Measurements from ENCODE around the gene TAC3. TPM values are rescaled to one million over a fixed set of nuclear protein-coding genes. Genes with fewer than 3 reads are reported as not detected.
"Not testable (repeated sequence)": the region's sequence is repeated elsewhere in the genome, so short reads cannot be mapped to it uniquely, and the experiment has no call there.

Gene TAC3
- total RNA-seq, 2 experiments from 2014 or later = not detected

GRCh38 chr12:57029457-57029856, 13.1 kb upstream of the TAC3 start:
- Mint-ChIP-seq H3K27ac (no peak overlapping the region), H3K4me1 (peaks cover 25% of the 10 kb centered on the region), H3K27me3 (peaks cover 1% of the 10 kb centered on the region), H3K9me3 (ENCODE audit: low read depth) (no peaks in the 10 kb centered on the region), H3K4me3 (no peak overlapping the region), H3K36me3 (no peaks in the 10 kb centered on the region)
- DNase-seq (no peak), ATAC-seq (no peak)
- CTCF ChIA-PET = interaction anchor here (2.4 to 5.6 kb wide), 3 partner anchors 19 to 82 kb away, joined by 7 to 43 read pairs (median 25); partner anchors contain the start of genes MYO1A and STAT6

DNA sequence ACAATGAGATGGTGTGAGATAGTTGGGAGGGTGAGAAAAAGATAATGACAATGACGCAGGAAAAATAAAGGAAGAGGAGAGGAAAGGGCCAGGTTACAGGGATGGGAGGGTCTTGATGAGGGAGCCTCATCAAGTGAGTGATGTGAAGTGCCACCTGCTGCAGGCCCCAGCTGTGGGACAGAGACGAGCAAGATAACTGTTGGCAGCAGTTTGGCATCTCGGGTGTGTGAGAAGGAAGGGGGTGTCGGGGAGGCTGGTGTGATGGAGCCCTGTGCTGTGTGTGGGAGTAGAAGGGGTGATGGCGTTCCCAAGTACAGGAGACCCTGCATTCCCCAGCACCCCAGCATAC, 11.4 kb upstream of the TAC3 start:
- Mint-ChIP-seq H3K9me3 (ENCODE audit: low read depth) (no peaks in the 10 kb centered on the region), H3K27me3 (peaks cover 4% of the 10 kb centered on the region), H3K36me3 (no peaks in the 10 kb centered on the region), H3K27ac (no peak overlapping the region), H3K4me3 (no peak overlapping the region), H3K4me1 (peaks cover 25% of the 10 kb centered on the region)
- DNase-seq (no peak), ATAC-seq (no peak)
- CTCF ChIA-PET = interaction anchor here (0.7 to 2.4 kb wide), 6 partner anchors 20 to 96 kb away, joined by 3 to 9 read pairs (median 3); partner anchors contain the start of gene STAT6

DNA sequence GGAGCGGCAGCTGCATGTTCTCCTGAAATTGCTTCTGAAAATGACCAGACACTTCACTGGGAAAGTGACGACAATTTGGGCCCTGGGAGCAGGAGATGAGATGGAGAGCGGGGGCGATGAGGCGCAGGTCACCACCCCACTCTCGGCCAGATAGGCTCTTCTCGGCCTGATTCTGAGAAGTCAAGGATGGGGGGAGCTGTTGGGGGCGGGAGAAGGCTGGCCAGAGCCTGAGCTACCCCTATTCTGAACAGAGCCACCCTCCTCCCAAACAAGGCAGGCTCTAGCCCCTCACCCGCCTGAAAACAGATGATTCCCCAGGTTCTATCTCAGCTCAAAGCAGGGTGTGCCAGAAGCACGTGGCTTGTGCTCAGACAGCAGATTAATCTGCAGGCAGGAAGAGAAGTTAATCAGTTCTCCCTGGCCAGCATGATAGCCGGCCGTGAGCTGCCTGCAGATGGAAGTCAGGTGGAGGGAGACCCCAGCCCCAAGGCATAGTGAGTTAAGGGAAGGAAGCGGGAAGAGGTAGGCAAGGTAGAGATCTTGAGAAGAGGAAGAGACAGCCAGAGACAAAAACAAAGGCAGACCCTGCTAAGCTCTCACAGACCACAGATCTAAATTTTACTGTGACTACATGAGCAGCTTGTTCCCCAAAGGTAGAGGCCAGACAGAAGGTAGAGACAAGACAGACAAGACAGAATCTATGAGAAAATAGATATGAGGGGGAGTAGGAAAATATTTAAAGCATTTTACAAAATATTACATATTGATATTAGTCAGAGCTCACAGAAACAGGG, 10.9 kb upstream of the TAC3 start:
- ATAC-seq = no peak
- Mint-ChIP-seq H3K27ac (no peak overlapping the region), H3K27me3 (peaks cover 4% of the 10 kb centered on the region), H3K4me3 (no peak overlapping the region), H3K4me1 (peaks cover 25% of the 10 kb centered on the region), H3K36me3 (no peaks in the 10 kb centered on the region), H3K9me3 (ENCODE audit: low read depth) (no peaks in the 10 kb centered on the region)
- CTCF ChIA-PET = interaction anchor here (0.7 to 2.4 kb wide), 8 partner anchors 9 to 441 kb away, joined by 3 to 9 read pairs (median 3); partner anchors contain the start of gene STAT6
- DNase-seq = no peak

GRCh38 chr12:57025196-57025595, 8.9 kb upstream of the TAC3 start:
- H3K9me3 Mint-ChIP-seq (ENCODE audit: low read depth) = no peaks in the 10 kb centered on the region
- peaks cover 8% of the 10 kb centered on the region for H3K4me1 Mint-ChIP-seq
- no peak overlapping the region for H3K27ac Mint-ChIP-seq
- H3K36me3 Mint-ChIP-seq = no peaks in the 10 kb centered on the region
- no peak for ATAC-seq
- H3K4me3 Mint-ChIP-seq = no peak overlapping the region
- peaks cover 4% of the 10 kb centered on the region for H3K27me3 Mint-ChIP-seq
- CTCF ChIA-PET = interaction anchor here (1.1 kb wide), 1 partner anchor 14 kb away, joined by 4 read pairs; no protein-coding TSS in a partner anchor
- DNase-seq = no peak

DNA sequence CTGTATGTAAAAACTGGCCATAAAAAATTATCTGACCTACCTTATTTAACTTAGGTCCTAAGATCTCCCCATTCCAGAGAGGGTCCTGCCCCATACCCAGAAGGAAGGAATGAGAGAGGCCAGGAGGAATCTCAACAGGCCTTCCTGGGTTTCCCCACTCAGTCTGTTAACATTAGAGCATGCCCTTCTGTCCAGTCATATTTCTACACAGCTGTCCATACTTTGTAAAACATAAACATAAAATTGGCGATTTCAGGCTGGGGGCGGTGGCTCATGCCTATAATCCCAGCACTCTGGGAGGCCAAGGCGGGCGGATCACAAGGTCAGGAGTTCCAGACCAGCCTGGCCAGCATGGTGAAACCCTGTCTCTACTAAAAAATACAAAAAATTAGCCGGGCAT, 6.0 kb upstream of the TAC3 start:
- not testable (repeated sequence) for H3K27me3 Mint-ChIP-seq; H3K4me1 Mint-ChIP-seq; H3K27ac Mint-ChIP-seq; H3K9me3 Mint-ChIP-seq (ENCODE audit: low read depth); ATAC-seq; H3K4me3 Mint-ChIP-seq; DNase-seq; H3K36me3 Mint-ChIP-seq
- CTCF ChIA-PET = interaction anchor here (1.3 to 1.4 kb wide), 2 partner anchors 9 to 10 kb away, joined by 3 read pairs; no protein-coding TSS in a partner anchor

GRCh38 chr12:57019983-57020719, 3.8 kb upstream of the TAC3 start:
- H3K9me3 Mint-ChIP-seq (ENCODE audit: low read depth) = no peaks in the 10 kb centered on the region
- no peak overlapping the region for H3K27ac Mint-ChIP-seq
- H3K36me3 Mint-ChIP-seq = no peaks in the 10 kb centered on the region
- ATAC-seq = no peak
- H3K27me3 Mint-ChIP-seq = peaks cover 10% of the 10 kb centered on the region
- CTCF ChIA-PET = interaction anchor here (1.8 to 5.4 kb wide), 2 partner anchors 9 to 13 kb away, joined by 4 to 20 read pairs; partner anchors contain the start of gene ZBTB39
- H3K4me3 Mint-ChIP-seq = no peak overlapping the region
- no peaks in the 10 kb centered on the region for H3K4me1 Mint-ChIP-seq
- no peak for DNase-seq

DNA sequence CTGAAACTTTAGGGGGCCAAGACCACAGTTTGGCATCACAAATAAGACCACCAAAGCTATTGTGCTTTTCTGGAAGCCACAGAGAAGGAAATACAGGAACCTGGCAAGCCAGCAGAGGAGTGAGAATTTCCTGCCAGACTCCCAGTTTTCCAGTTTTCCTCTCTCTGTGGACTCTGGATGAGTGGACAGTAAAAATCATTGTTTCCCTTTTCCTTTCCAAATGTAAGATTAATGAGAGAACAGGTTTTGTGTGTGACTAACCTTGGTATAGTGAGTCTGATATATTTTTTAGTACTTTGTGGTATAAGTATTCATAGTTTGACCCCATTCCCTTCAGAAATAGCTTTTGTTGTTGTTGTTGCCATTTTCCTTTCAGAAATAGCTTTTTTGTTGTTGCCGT, 2.6 kb upstream of the TAC3 start:
- no peak overlapping the region for H3K27ac Mint-ChIP-seq
- H3K36me3 Mint-ChIP-seq = no peaks in the 10 kb centered on the region
- DNase-seq (no peak), ATAC-seq (no peak)
- no peak overlapping the region for H3K4me3 Mint-ChIP-seq
- H3K27me3 Mint-ChIP-seq = peaks cover 18% of the 10 kb centered on the region
- no peaks in the 10 kb centered on the region for H3K4me1 Mint-ChIP-seq
- H3K9me3 Mint-ChIP-seq (ENCODE audit: low read depth) = no peaks in the 10 kb centered on the region
- CTCF ChIA-PET = interaction anchor here (1.3 to 5.4 kb wide), 7 partner anchors 8 to 224 kb away, joined by 3 to 20 read pairs (median 4); partner anchors contain the start of gene ZBTB39

GRCh38 chr12:57018353-57018752, 2.0 kb upstream of the TAC3 start:
- H3K4me1 Mint-ChIP-seq; H3K9me3 Mint-ChIP-seq (ENCODE audit: low read depth); H3K4me3 Mint-ChIP-seq; H3K36me3 Mint-ChIP-seq; DNase-seq; H3K27ac Mint-ChIP-seq; ATAC-seq: not testable (repeated sequence)
- CTCF ChIA-PET = interaction anchor here (1.3 to 5.4 kb wide), 8 partner anchors 8 to 225 kb away, joined by 3 to 20 read pairs (median 4); partner anchors contain the start of gene ZBTB39
- H3K27me3 Mint-ChIP-seq = peaks cover 24% of the 10 kb centered on the region

- Mint-ChIP-seq H3K27me3 (peaks cover 28% of the 10 kb centered on the region), H3K4me3 (no peak overlapping the region), H3K9me3 (ENCODE audit: low read depth) (no peaks in the 10 kb centered on the region), H3K27ac (no peak overlapping the region), H3K36me3 (no peaks in the 10 kb centered on the region), H3K4me1 (peaks cover 14% of the 10 kb centered on the region)
- ATAC-seq = no peak
- DNase-seq = no peak
- CTCF ChIA-PET = interaction anchor here (0.5 to 1.1 kb wide), 4 partner anchors 48 to 264 kb away, joined by 3 to 4 read pairs (median 3); no protein-coding TSS in a partner anchor
Observed at GRCh38 chr12:57012600-57013465, 3.5 kb downstream of the TAC3 start.

DNA sequence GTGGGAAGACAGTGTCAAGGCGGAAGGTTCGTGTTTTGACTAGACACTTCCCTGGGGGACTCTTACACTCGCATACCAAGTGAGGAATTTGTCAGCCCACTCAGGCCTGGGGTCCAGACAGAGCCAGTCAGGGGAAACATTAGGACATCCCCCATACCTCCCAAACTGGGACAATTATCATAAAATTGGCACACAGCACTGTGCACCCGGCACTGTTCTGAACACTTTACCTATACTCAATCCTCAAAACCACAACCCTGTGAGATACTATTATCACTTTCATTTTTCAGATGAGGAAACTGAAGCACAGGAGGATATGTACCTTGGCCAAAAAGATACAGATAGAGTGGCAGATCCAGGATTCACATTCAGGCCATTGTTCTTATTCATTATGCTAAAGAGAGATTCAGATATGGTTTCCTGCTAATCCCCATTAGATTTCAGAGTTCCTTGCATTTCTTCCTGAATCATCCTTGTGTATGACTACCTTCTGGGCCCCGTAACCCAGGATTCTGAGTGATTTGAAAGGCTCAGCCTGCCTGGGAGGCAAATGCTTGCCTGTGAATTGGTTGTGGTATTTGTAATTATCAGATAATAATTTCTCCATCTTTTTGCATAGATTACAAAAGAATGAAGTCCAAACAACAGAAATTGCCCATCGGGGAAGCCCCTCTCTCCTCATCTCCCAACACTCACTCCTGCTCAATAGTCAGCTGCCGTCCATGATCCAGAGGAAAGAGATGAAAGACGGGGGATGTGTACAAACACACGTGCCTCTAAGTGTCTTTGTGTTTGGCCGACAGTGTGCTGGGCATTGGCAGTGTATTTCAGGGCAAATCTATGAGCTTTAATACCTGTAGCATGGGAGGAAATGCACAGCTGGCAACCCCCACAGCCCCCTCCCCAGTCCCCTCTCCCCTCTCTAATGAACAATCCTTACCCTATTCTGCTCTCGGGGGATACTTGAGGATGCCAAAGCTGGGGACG, 4.6 kb downstream of the TAC3 start:
- no peak overlapping the region for H3K27ac Mint-ChIP-seq
- DNase-seq = peak; percentile 53

GRCh38 chr12:57010627-57011247, 5.6 kb downstream of the TAC3 start:
- Mint-ChIP-seq H3K36me3 (no peaks in the 10 kb centered on the region), H3K27me3 (peaks cover 24% of the 10 kb centered on the region), H3K27ac (no peak overlapping the region), H3K9me3 (ENCODE audit: low read depth) (no peaks in the 10 kb centered on the region), H3K4me3 (no peak overlapping the region), H3K4me1 (peaks cover 25% of the 10 kb centered on the region)
- CTCF ChIA-PET = interaction anchor here (0.7 to 8.6 kb wide), 15 partner anchors 9 to 175 kb away, joined by 3 to 88 read pairs (median 4); partner anchors contain the start of genes MYO1A and STAT6
- DNase-seq = no peak
- ATAC-seq = no peak

More for the DNA sequence above, 4.6 kb downstream of the TAC3 start:
- H3K4me1 Mint-ChIP-seq = peaks cover 23% of the 10 kb centered on the region
- H3K36me3 Mint-ChIP-seq = no peaks in the 10 kb centered on the region
- H3K4me3 Mint-ChIP-seq = peak overlapping the region; percentile 9
- no peaks in the 10 kb centered on the region for H3K9me3 Mint-ChIP-seq (ENCODE audit: low read depth)
- H3K27me3 Mint-ChIP-seq = peaks cover 26% of the 10 kb centered on the region
- CTCF ChIA-PET = interaction anchor here (0.5 to 8.6 kb wide), 16 partner anchors 8 to 248 kb away, joined by 3 to 88 read pairs (median 4); partner anchors contain the start of genes MYO1A and STAT6
- ATAC-seq = peak; percentile 73
